Aortic smooth muscle cell (primary cell): Measurements from ENCODE around the gene AMPD2. TPM values are rescaled to one million over a fixed set of nuclear protein-coding genes. Genes with fewer than 3 reads are reported as not detected.

ENCODE experiments used
- total RNA-seq: library from RNA; depleted of rRNA; stranded (reverse); fragments of >200 nt; gene quantifications from 2 replicates; pipeline ENCODE4 v1.2.3, GENCODE V29; 2014

The AMPD2 gene
- 73.3 and 85.6 TPM in 2 replicates for total RNA-seq

DNA sequence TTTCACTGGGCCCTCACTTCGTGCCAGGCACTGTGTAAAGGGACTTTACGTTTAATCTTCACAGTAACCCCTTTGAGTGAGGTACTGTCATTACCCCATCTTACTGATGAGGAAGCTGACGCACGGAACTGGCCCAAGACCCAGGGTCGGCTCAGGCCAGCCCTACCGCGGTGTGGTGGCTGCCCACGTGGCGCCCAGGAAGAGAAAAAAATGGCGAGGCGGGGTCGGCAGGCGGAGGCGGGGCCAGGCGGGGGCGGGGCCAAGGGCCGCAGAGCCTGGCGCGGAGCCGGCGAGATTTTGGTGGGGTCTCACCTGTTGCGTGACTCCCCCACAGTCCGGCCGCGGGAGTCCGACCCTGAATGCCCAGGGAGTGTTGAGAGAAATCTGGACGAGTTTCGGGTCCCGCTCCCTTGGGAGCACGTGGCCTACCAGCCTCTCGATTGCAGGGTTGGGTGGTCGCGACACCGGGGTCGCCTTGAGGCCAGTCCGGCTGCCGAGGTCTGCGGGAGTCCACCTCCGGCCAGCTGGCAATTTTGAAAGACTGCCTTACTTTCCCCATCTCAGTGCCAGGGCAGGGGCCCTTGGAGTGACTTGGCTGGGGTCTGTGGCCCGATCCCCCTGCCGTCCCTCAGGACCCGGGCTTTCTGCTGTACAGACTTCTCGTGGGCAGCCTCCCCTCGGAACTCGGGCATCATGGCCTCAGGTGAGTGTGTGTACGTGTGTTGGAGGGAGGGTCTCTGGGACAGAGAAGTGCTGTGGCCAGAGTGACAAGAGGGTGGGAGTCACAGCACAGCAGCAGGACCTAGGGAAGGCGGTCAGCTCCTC, at the start of gene AMPD2, which contains the start of gene GNAT2:
Gene AMPD2, plus strand, starts transcription at position 262 of the 825 bp plus-strand sequence. CDS start 1,339 bp downstream, outside the sequence.
Gene GNAT2, minus strand, starts transcription at position 41 of the 825 bp plus-strand sequence. CDS start 6,746 bp downstream, outside the sequence.

DNA sequence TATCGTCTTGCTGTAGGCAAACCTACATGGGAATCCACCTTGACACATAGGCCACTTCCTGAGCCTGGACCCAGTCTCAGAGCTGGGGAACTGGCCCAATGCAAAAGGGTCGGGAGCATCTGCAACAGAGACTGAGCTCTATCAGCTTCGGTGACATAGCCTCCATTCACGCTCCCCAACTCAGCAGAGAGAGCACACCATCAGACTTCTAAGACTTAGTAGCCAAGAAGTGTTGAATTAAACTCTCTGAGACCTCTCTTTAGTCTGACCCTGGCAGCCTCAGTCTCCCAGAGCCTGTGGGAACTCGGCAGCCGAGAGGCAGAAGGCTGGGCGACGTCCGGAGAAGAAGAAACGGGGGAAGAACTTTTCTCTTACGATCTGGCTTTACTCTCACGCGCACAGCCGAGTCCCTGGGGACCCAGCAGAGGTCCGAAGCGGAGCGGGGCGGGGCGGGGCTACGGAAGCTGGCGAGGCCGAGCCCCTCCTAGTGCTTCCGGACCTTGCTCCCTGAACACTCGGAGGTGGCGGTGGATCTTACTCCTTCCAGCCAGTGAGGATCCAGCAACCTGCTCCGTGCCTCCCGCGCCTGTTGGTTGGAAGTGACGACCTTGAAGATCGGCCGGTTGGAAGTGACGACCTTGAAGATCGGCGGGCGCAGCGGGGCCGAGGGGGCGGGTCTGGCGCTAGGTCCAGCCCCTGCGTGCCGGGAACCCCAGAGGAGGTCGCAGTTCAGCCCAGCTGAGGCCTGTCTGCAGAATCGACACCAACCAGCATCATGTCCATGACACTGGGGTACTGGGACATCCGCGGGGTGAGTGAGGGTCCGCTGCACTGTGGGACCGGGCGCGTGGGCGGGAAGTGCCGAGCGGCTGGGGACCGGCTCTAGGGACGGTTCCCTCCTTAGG, 36.2 kb downstream of the AMPD2 start, which contains the start of gene GSTM4:
Gene GSTM4, plus strand, starts transcription at position 485 of the 905 bp plus-strand sequence. Its CDS starts 291 bp downstream, at position 776.

DNA sequence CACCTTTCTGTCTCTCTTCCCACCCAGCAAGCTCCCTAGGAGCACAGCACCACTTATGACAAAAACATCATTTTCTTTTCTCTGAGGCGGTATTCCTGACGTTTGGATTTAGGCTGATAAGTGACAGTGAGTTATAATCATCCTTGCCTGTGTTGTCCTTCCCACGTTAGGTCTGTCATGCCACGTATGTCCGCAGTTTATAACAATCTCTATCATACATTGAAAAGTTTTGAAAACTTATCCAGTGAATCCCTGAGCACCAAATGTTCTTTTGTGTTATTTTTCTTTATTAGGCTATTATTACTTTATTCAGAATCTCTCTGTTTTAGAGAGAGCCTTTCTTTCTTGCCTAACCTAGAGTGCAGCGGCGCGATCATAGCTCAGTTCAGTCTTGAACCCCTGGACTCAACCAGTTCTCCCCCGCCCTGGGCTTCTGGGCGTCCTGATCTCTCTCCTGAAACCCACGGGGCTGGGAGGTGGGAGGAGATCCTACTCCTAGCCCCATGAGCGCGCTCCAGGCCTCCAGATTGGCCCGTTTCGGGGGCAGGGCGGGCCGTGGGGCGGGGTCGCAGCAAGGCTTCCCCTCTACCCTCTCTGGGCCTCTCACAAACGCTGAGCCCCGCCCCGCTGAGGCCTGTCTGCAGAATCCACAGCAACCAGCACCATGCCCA, 48.0 kb downstream of the AMPD2 start, which contains the start of gene GSTM2:
Gene GSTM2, plus strand, starts transcription at position 606 of the 671 bp plus-strand sequence. Its CDS starts 59 bp downstream, at position 665.

Other genes with a start within 250 kb of the AMPD2 start
- gene SORT1, start 221.9 kb upstream of the AMPD2 start, total RNA-seq, result 15.2 and 21.3 TPM in 2 replicates
- gene PSMA5, start 193.4 kb upstream of the AMPD2 start, total RNA-seq, result 46.1 and 47.2 TPM in 2 replicates
- 0.13 and 0.62 TPM in 2 replicates for gene SYPL2, start 153.3 kb upstream of the AMPD2 start, total RNA-seq
- gene ATXN7L2, start 135.9 kb upstream of the AMPD2 start, total RNA-seq, result 1.3 and 1.8 TPM in 2 replicates
- gene CYB561D1, start 125.7 kb upstream of the AMPD2 start, total RNA-seq, result 4.8 and 5.7 TPM in 2 replicates
- gene AMIGO1, start 110.1 kb upstream of the AMPD2 start, total RNA-seq, result 0.81 and 2.2 TPM in 2 replicates
- gene GPR61, start 80.0 kb upstream of the AMPD2 start, total RNA-seq, result 0.13 and 0.37 TPM in 2 replicates
- 15.1 and 17.3 TPM in 2 replicates for gene GNAI3, start 71.2 kb upstream of the AMPD2 start, total RNA-seq
- gene GNAT2, start 221 bp upstream of the AMPD2 start, total RNA-seq, result 0.19 and 0.40 TPM in 2 replicates
- 12.8 and 18.8 TPM in 2 replicates for gene GSTM4, start 36.3 kb downstream of the AMPD2 start, total RNA-seq
- gene GSTM2, start 48.2 kb downstream of the AMPD2 start, total RNA-seq, result 10.7 and 20.9 TPM in 2 replicates
- 11.4 TPM in 1 of 2 replicates, not detected in the other for gene GSTM1, start 68.0 kb downstream of the AMPD2 start, total RNA-seq
- gene GSTM5, start 92.4 kb downstream of the AMPD2 start, total RNA-seq, result 0.92 and 2.0 TPM in 2 replicates
- 21.3 and 57.2 TPM in 2 replicates for gene GSTM3, start 121.2 kb downstream of the AMPD2 start, total RNA-seq
- gene EPS8L3, start 144.1 kb downstream of the AMPD2 start, total RNA-seq, result not detected in 2 replicates